IMR-90 (cell line): ENCODE measurements around the gene ZFR2. TPM values are rescaled to one million over a fixed set of nuclear protein-coding genes. Genes with fewer than 3 reads are reported as not detected.

Source experiments
- ATAC-seq: fragments of 200-7000 bp; cut with Tn5 transposase; 2 replicates; pipeline ENCODE4 v1.9.1; 2020; ENCODE audit warnings: low read depth, mild to moderate bottlenecking, moderate library complexity
- BruUV-seq: library from RNA; stranded (reverse); fragments of 400-500 nt; replicated peaks from 2 replicates; lab custom pipeline; 2021; lab: Mats Ljungman, UMichigan
- CTCF ChIA-PET: fragments of 300-600 bp; formaldehyde crosslinking; extraction: SDS; loops from one replicate; lab custom pipeline; 2021; ENCODE audit warnings: antibody characterized with exemption; lab: Yijun Ruan, JAX
- POLR2A ChIA-PET: fragments of 300-600 bp; sonication (Branson Sonifier 250); formaldehyde crosslinking; loops from one replicate; lab custom pipeline; 2022; ENCODE audit warnings: antibody characterized with exemption; ENCODE audit not compliant: unreplicated experiment; lab: Charles Lee
- DNase-seq: peaks from one replicate; pipeline ENCODE4 v3.0.0; 2013
- H2AFZ ChIP-seq: replicated peaks from 2 replicates; pipeline ENCODE3; 2013; ENCODE audit warnings: low read length, mild to moderate bottlenecking; ENCODE audit not compliant: poor library complexity
- H2AK5ac ChIP-seq: 2 replicates; pipeline ENCODE4 v1.6.1; 2013; ENCODE audit warnings: low read depth, low read length, inconsistent platforms
- H2AK9ac ChIP-seq: replicated peaks from 2 replicates; pipeline ENCODE3; 2013; ENCODE audit warnings: mild to moderate bottlenecking, low read depth, low read length, moderate library complexity; ENCODE audit not compliant: poor library complexity
- H2BK120ac ChIP-seq: 2 replicates; pipeline ENCODE4 v1.6.1; 2013; ENCODE audit warnings: low read depth, low read length, inconsistent platforms
- H2BK15ac ChIP-seq: 3 replicates; pipeline ENCODE4 v1.6.1; 2013; ENCODE audit warnings: low read depth, low read length, inconsistent platforms
- H2BK20ac ChIP-seq: 2 replicates; pipeline ENCODE4 v1.6.1; 2013; ENCODE audit warnings: low read depth, mild to moderate bottlenecking, inconsistent platforms, low read length, moderate library complexity
- H2BK5ac ChIP-seq: 2 replicates; pipeline ENCODE4 v1.6.1; 2013; ENCODE audit warnings: mild to moderate bottlenecking, low read depth, low read length, inconsistent platforms; ENCODE audit not compliant: poor library complexity, severe bottlenecking
- H3K14ac ChIP-seq: replicated peaks from 2 replicates; pipeline ENCODE4 v1.6.1; 2013; ENCODE audit warnings: low read depth, low read length, inconsistent platforms
- H3K18ac ChIP-seq: 2 replicates; pipeline ENCODE4 v1.6.1; 2013; ENCODE audit warnings: low read depth, low read length, control low read depth
- H3K23ac ChIP-seq: 2 replicates; pipeline ENCODE4 v1.6.1; 2013; ENCODE audit warnings: low read depth, low read length, inconsistent platforms
- H3K27ac ChIP-seq: 2 replicates; pipeline ENCODE4 v1.5.1; 2013; ENCODE audit warnings: mild to moderate bottlenecking, control low read depth, low read length; ENCODE audit not compliant: insufficient read depth
- H3K27me3 ChIP-seq: 2 replicates; pipeline ENCODE4 v1.6.1; 2013; ENCODE audit warnings: low read length; ENCODE audit not compliant: control insufficient read depth, insufficient read depth
- H3K36me3 ChIP-seq: 2 replicates; pipeline ENCODE4 v1.6.1; 2013; ENCODE audit warnings: low read length, mixed read lengths; ENCODE audit not compliant: control insufficient read depth, insufficient read depth
- H3K4ac ChIP-seq: 2 replicates; pipeline ENCODE4 v1.6.1; 2013; ENCODE audit warnings: low read depth, low read length, inconsistent platforms
- H3K4me1 ChIP-seq: 2 replicates; pipeline ENCODE4 v1.6.1; 2013; ENCODE audit warnings: low read length, mixed read lengths; ENCODE audit not compliant: control insufficient read depth, insufficient read depth
- H3K4me2 ChIP-seq: 2 replicates; pipeline ENCODE4 v1.6.1; 2013; ENCODE audit warnings: low read depth, mild to moderate bottlenecking, control low read depth, low read length, moderate library complexity
- H3K4me3 ChIP-seq: 2 replicates; pipeline ENCODE4 v1.5.1; 2013; ENCODE audit warnings: low read depth, mild to moderate bottlenecking, control low read depth, low read length, moderate library complexity; ENCODE audit not compliant: insufficient read depth
- H3K56ac ChIP-seq: 2 replicates; pipeline ENCODE4 v1.6.1; 2013; ENCODE audit warnings: low read length, inconsistent platforms; ENCODE audit not compliant: insufficient read depth; ENCODE audit errors: extremely low read depth
- H3K79me1 ChIP-seq, 2 experiments: 2 replicates each; pipeline ENCODE4 v1.6.1; 2013; ENCODE audit warnings: low read length in 2 of 2, inconsistent platforms in 1 of 2, low read depth in 1 of 2
- H3K9ac ChIP-seq: 2 replicates; pipeline ENCODE4 v1.6.1; 2013; ENCODE audit warnings: low read depth, low read length, control low read depth
- H3K9me1 ChIP-seq: 2 replicates; pipeline ENCODE4 v1.6.1; 2013; ENCODE audit warnings: low read length, inconsistent platforms; ENCODE audit not compliant: insufficient read depth
- H3K9me3 ChIP-seq: 2 replicates; pipeline ENCODE4 v1.6.1; 2013; ENCODE audit warnings: low read length; ENCODE audit not compliant: control insufficient read depth, insufficient read depth
- H4K20me1 ChIP-seq: 2 replicates; pipeline ENCODE4 v1.6.1; 2013; ENCODE audit warnings: low read length, inconsistent platforms; ENCODE audit not compliant: insufficient read depth
- H4K5ac ChIP-seq: 2 replicates; pipeline ENCODE4 v1.6.1; 2013; ENCODE audit warnings: mild to moderate bottlenecking, low read depth, low read length, control low read depth
- H4K8ac ChIP-seq, 2 experiments: 2 replicates each; pipeline ENCODE4 v1.6.1; 2013; ENCODE audit warnings: low read depth in 2 of 2, low read length in 2 of 2, control low read depth in 1 of 2, inconsistent platforms in 1 of 2
- H4K91ac ChIP-seq: 2 replicates; pipeline ENCODE4 v1.6.1; 2013; ENCODE audit warnings: low read depth, low read length, inconsistent platforms; ENCODE audit not compliant: insufficient read depth
- BHLHE40 ChIP-seq: fragments of 150-350 bp; IDR thresholded peaks from 2 replicates; pipeline ENCODE4 v1.6.1; 2016; ENCODE audit warnings: mild to moderate bottlenecking, low read depth, low read length
- CEBPB ChIP-seq: IDR thresholded peaks from 2 replicates; pipeline ENCODE4 v1.6.1; 2012; ENCODE audit warnings: low read depth, low read length, improper control_type of control experiment
- MAFK ChIP-seq: IDR thresholded peaks from 2 replicates; pipeline ENCODE4 v1.6.1; 2012; ENCODE audit warnings: low read depth, low read length, improper control_type of control experiment
- MAZ ChIP-seq: IDR thresholded peaks from 2 replicates; pipeline ENCODE4 v1.6.1; 2012; ENCODE audit warnings: low read depth, mild to moderate bottlenecking, low read length, improper control_type of control experiment, moderate library complexity, borderline replicate concordance
- NFE2L2 ChIP-seq: fragments of 150-350 bp; IDR thresholded peaks from 2 replicates; pipeline ENCODE4 v1.6.1; 2016; ENCODE audit warnings: low read depth, mild to moderate bottlenecking, low read length
- POLR2A ChIP-seq: IDR thresholded peaks from 2 replicates; pipeline ENCODE4 v1.6.1; 2012; ENCODE audit warnings: mild to moderate bottlenecking, low read depth, low read length
- RAD21 ChIP-seq: IDR thresholded peaks from 2 replicates; pipeline ENCODE4 v1.6.1; 2012; ENCODE audit warnings: low read length, improper control_type of control experiment
- RFX5 ChIP-seq: IDR thresholded peaks from 2 replicates; pipeline ENCODE4 v1.8.0; 2012; ENCODE audit warnings: low read depth, mild to moderate bottlenecking, low read length, moderate library complexity
- SMC3 ChIP-seq: fragments of 150-350 bp; IDR thresholded peaks from 2 replicates; pipeline ENCODE4 v1.6.1; 2016; ENCODE audit warnings: low read depth, mild to moderate bottlenecking, antibody characterized with exemption, low read length, moderate library complexity
- WGBS, 2 experiments: methylation state at CpG; one replicate each; pipeline versions ENCODE4 v1.1.5 to v1.1.7; 2013; ENCODE audit warnings: missing lambda C conversion rate in 2 of 2; ENCODE audit not compliant: insufficient read length in 1 of 2; ENCODE audit errors: extremely low coverage in 2 of 2; 5-methylcytosine and 5-hydroxymethylcytosine counted together
- dilution Hi-C: fragments of 300-500 bp; cut with HindIII; formaldehyde crosslinking; loops from one replicate; pipeline ENCODE4 v1.14.3; 2018; ENCODE audit warnings: low sequenced_read_pairs; ENCODE audit not compliant: unreplicated experiment
- in situ Hi-C: fragments of 300-500 bp; cut with MboI; formaldehyde crosslinking; loops from 3 replicates; pipeline ENCODE4 v1.14.3; 2019; ENCODE audit warnings: low sequenced_read_pairs, inconsistent platforms, mixed read lengths
- intact Hi-C: fragments of 100-400 bp; cut with micrococcal nuclease; formaldehyde crosslinking; loops from 2 replicates; pipeline ENCODE4 v1.10.0; 2022
- polyA plus RNA-seq, 3 experiments: library from polyadenylated mRNA; depleted of rRNA; stranded (reverse); fragments of >200 nt; gene quantifications; 2 replicates each; pipeline ENCODE4 v1.2.3, GENCODE V29; 2012; ENCODE audit warnings: low replicate concordance in 1 of 3
- total RNA-seq: library from RNA; depleted of rRNA; stranded (reverse); fragments of >200 nt; gene quantifications from 2 replicates; pipeline ENCODE4 v1.2.3, GENCODE V29; 2012
- TF ChIP-seq, protein P1 (sequence below): conservative IDR thresholded peaks from 2 replicates; pipeline ENCODE4 v1.5.1; 2012; ENCODE audit warnings: mild to moderate bottlenecking, low read depth, low read length, improper control_type of control experiment
- TF ChIP-seq, protein P2 (sequence below): fragments of 150-350 bp; IDR thresholded peaks from 2 replicates; pipeline ENCODE4 v1.6.1; 2016; ENCODE audit warnings: low read depth, mild to moderate bottlenecking, low read length, moderate library complexity, borderline replicate concordance

ZFR2 gene
- total and polyA plus RNA-seq, 2 of the 4 experiments (the other 2 are of a cell fraction): 0.19 TPM; not detected in 1

DNA sequence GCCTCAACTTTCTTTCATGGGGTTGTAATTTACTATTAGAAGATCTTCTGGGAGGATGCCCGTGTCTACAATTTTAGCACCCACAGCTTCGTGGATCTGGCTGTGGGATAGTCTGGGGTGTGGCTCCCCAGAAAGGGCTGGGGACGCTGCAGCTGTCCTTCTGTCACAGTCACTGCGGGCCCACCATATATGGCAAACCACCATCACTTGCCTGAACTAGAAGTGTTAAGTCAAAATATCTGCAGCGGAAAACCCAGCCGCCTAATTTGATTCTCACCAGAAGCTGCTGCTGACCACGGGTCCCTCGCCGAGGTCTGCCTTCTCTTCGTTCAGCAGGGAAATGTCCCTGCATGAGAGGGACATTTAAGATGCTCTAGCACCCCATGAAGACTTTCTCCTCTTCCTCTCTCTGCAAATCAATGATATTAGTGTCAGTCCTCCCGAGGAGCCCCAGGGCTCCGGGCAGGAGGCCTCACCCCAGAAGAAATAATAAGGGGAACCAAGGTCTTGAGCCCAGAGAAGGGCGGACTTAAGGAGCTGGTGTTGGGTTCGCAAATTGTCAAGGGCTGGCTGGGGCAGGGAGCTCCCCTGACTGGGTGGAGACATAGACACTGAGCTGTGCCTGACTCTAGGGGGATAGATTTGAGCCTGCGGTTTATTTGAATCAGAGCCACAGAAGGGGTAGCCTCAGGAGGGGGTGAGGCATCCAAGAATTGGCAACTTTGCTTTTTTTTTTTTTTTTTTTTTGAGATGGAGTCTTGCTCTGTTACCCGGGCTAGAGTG lies 79.7 kb downstream of the ZFR2 start (continued):
- TF ChIP-seq RFX5: no peak

DNA sequence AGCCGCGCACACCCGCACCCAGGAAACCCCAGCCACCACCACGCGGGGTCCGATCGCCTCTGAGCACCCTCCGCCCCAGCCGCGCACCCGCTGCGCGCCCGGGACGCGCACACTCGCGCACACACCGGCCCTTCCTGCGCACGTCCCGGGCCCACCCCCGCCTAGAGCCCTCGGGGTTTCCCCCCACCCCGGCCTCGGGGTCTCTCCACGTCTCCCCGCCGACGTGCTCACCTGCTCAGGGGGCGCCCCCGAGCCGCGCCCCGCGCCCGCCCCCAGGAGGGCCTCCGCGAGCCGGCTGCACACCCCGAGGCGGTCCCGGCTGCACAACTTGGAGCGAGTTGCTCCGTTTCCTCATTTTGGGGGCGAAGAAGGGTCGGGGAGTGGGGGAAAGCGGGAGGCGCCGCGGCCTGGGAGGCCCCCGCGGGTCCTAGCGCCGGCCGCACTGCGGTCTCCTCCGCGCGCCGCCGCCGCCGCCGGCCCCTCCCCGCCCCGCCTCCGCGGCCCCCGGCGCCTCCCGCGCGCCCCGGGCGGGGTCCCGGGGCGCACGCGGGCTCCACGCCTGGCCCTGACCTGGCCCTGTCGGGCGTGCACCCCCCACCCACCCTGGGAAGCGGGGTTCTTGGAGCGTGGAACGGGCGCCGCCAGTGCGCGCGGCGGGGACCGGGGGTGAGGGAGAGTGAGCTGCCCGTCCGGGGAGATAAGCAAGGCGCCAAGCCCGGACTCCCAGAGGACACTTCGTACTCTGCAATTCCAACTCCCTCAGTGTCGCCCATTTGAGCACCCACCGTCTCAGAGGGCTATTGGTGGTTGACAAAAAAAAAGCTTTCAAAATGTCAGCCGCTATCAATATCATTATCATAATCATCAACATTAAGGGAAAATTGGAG lies 82.7 kb downstream of the ZFR2 start, which contains the start of gene MATK:
TSS of gene MATK (minus strand) at position 444 of the 887 bp plus-strand sequence. CDS start 1,246 bp downstream, outside the sequence.
- no peaks in the 10 kb centered on the region for H3K4me1 ChIP-seq
- H4K91ac ChIP-seq: no peak within 1 kb of the TSS
- H3K23ac ChIP-seq: no peak within 1 kb of the TSS
- peaks cover 27% of the 10 kb centered on the region for H3K9me3 ChIP-seq
- H2BK15ac ChIP-seq: no peak within 1 kb of the TSS
- H2AK9ac ChIP-seq: no peak within 1 kb of the TSS
- dilution Hi-C loops (no loop called here), intact Hi-C loops (no loop called here), in situ Hi-C loops (no loop called here)
- H3K4ac ChIP-seq: no peak within 1 kb of the TSS
- H2BK20ac ChIP-seq: no peak within 1 kb of the TSS
- BruUV-seq: no TSS peak
- no peak within 1 kb of the TSS for H4K5ac ChIP-seq
- H3K27me3 ChIP-seq: peaks cover 29% of the 10 kb centered on the region
- H3K4me3 ChIP-seq: no peak within 1 kb of the TSS
- ChIA-PET POLR2A (interaction anchor here (0.6 kb wide), 1 partner anchor 24 kb away, joined by 4 read pairs; the partner anchor contains the start of gene MRPL54), CTCF (no interaction called here)
- H3K56ac ChIP-seq: no peak within 1 kb of the TSS
- H2BK120ac ChIP-seq: no peak within 1 kb of the TSS
- no peak for ATAC-seq
- no peak within 1 kb of the TSS for H3K27ac ChIP-seq
- H4K8ac ChIP-seq: no peak within 1 kb of the TSS
- H3K14ac ChIP-seq: no peak within 1 kb of the TSS
- H2BK5ac ChIP-seq: no peak within 1 kb of the TSS
- no peak within 1 kb of the TSS for H3K9ac ChIP-seq
- WGBS, 2 experiments: 4% methylated on average over 17 of the region's 101 CpGs; no CpG with 5 or more reads in 1 of the 2 experiments
- DNase-seq: no peak
- no peak within 1 kb of the TSS for H2AK5ac ChIP-seq
- no peaks in the 10 kb centered on the region for H3K79me1 ChIP-seq
- no peak within 1 kb of the TSS for H2AFZ ChIP-seq
- H4K20me1 ChIP-seq: no peaks in the 10 kb centered on the region
- H3K18ac ChIP-seq: no peak within 1 kb of the TSS
- no peaks in the 10 kb centered on the region for H3K9me1 ChIP-seq
- H3K36me3 ChIP-seq: no peaks in the 10 kb centered on the region
- no peak within 1 kb of the TSS for H3K4me2 ChIP-seq
- no peak for TF ChIP-seq RAD21
- TF ChIP-seq, protein P1, sequence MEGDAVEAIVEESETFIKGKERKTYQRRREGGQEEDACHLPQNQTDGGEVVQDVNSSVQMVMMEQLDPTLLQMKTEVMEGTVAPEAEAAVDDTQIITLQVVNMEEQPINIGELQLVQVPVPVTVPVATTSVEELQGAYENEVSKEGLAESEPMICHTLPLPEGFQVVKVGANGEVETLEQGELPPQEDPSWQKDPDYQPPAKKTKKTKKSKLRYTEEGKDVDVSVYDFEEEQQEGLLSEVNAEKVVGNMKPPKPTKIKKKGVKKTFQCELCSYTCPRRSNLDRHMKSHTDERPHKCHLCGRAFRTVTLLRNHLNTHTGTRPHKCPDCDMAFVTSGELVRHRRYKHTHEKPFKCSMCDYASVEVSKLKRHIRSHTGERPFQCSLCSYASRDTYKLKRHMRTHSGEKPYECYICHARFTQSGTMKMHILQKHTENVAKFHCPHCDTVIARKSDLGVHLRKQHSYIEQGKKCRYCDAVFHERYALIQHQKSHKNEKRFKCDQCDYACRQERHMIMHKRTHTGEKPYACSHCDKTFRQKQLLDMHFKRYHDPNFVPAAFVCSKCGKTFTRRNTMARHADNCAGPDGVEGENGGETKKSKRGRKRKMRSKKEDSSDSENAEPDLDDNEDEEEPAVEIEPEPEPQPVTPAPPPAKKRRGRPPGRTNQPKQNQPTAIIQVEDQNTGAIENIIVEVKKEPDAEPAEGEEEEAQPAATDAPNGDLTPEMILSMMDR: no peak
- no peak for TF ChIP-seq CEBPB
- no peak for TF ChIP-seq NFE2L2
- TF ChIP-seq POLR2A: no peak
- TF ChIP-seq SMC3: no peak
- TF ChIP-seq BHLHE40: no peak
- TF ChIP-seq, protein P2, sequence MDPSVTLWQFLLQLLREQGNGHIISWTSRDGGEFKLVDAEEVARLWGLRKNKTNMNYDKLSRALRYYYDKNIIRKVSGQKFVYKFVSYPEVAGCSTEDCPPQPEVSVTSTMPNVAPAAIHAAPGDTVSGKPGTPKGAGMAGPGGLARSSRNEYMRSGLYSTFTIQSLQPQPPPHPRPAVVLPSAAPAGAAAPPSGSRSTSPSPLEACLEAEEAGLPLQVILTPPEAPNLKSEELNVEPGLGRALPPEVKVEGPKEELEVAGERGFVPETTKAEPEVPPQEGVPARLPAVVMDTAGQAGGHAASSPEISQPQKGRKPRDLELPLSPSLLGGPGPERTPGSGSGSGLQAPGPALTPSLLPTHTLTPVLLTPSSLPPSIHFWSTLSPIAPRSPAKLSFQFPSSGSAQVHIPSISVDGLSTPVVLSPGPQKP: no peak
- no peak for TF ChIP-seq MAZ
- no peak for TF ChIP-seq MAFK
